GM15510 (cell line): ENCODE measurements around the gene TCAP.

Experiments
- POLR2A ChIP-seq: IDR thresholded peaks from 3 replicates; pipeline ENCODE4 v1.6.1; 2011; ENCODE audit warnings: borderline replicate concordance; ENCODE audit not compliant: insufficient read length; ENCODE audit errors: extremely low read depth

TCAP gene

GRCh38 chr17:39653662-39654331 lies 11.4 kb upstream of the TCAP start:
- TF ChIP-seq POLR2A: no peak

GRCh38 chr17:39655105-39655504 lies 10.0 kb upstream of the TCAP start:
- TF ChIP-seq POLR2A: no peak

GRCh38 chr17:39658346-39658745 lies 6.8 kb upstream of the TCAP start:
- TF ChIP-seq POLR2A: no peak

- TF ChIP-seq POLR2A: no peak
Observed at GRCh38 chr17:39658760-39659159, 6.4 kb upstream of the TCAP start.

GRCh38 chr17:39659279-39660010 lies 5.7 kb upstream of the TCAP start:
- TF ChIP-seq POLR2A: no peak

GRCh38 chr17:39660011-39660360 lies 5.2 kb upstream of the TCAP start:
- TF ChIP-seq POLR2A: no peak

- TF ChIP-seq POLR2A: no peak
Observed at GRCh38 chr17:39660397-39661385, 4.5 kb upstream of the TCAP start.

- TF ChIP-seq POLR2A: no peak
Observed at GRCh38 chr17:39661744-39662541, 3.2 kb upstream of the TCAP start.

GRCh38 chr17:39662551-39663339 lies 2.4 kb upstream of the TCAP start:
- no peak for TF ChIP-seq POLR2A

- no peak for TF ChIP-seq POLR2A
Observed at GRCh38 chr17:39663340-39663687, 1.8 kb upstream of the TCAP start.

- no peak for TF ChIP-seq POLR2A
Observed at GRCh38 chr17:39663688-39664580, 1.2 kb upstream of the TCAP start.

GRCh38 chr17:39665642-39666224 lies 584 bp downstream of the TCAP start:
- no peak for TF ChIP-seq POLR2A
